WTC11 (cell line): Measurements from ENCODE around the gene PKD2L1. TPM values are rescaled to one million over a fixed set of nuclear protein-coding genes. Genes with fewer than 3 reads are reported as not detected.
A peak's percentile ranks its signal among the peaks of the same experiment; 100 is the strongest.

Source experiments
- ATAC-seq: fragments of 200-7000 bp; cut with Tn5 transposase; 2 replicates; pipeline ENCODE4 v1.10.0; 2021; ENCODE audit warnings: mild to moderate bottlenecking, moderate library complexity
- CTCF ChIA-PET: fragments of 300-600 bp; sonication (Branson Sonifier 250); formaldehyde crosslinking; loops from one replicate; lab custom pipeline; 2021; ENCODE audit warnings: antibody characterized with exemption; lab: Charles Lee
- POLR2A ChIA-PET: fragments of 350-600 bp; sonication (Branson Sonifier 250); formaldehyde crosslinking; loops from one replicate; lab custom pipeline; 2021; ENCODE audit warnings: antibody characterized with exemption; lab: Charles Lee
- DNase-seq: peaks from one replicate; pipeline ENCODE4 v3.0.0; 2021; ENCODE audit warnings: low spot score
- H3K27ac Mint-ChIP-seq: 2 replicates; pipeline ENCODE4 v1.8.0; 2021; ENCODE audit warnings: mixed read lengths
- H3K27me3 Mint-ChIP-seq: 2 replicates; pipeline ENCODE4 v1.8.0; 2021; ENCODE audit warnings: low read depth, mild to moderate bottlenecking, moderate library complexity, mixed read lengths
- H3K36me3 Mint-ChIP-seq: 2 replicates; pipeline ENCODE4 v1.8.0; 2021; ENCODE audit warnings: mixed read lengths
- H3K4me1 Mint-ChIP-seq: 2 replicates; pipeline ENCODE4 v1.8.0; 2022; ENCODE audit warnings: mixed read lengths
- H3K4me3 Mint-ChIP-seq: 2 replicates; pipeline ENCODE4 v1.8.0; 2021; ENCODE audit warnings: mild to moderate bottlenecking, moderate library complexity, mixed read lengths
- H3K9me3 Mint-ChIP-seq: 2 replicates; pipeline ENCODE4 v1.8.0; 2021; ENCODE audit warnings: mixed read lengths
- CDX4 ChIP-seq: fragments of 250-450 bp; sonication (Bioruptor Pico); IDR thresholded peaks from 2 replicates; pipeline ENCODE4 v1.9.0; 2021; ENCODE audit warnings: moderate library complexity, mild to moderate bottlenecking, inconsistent platforms, borderline replicate concordance
- E2F1 ChIP-seq: sonication (generic); formaldehyde crosslinking; IDR thresholded peaks from 2 replicates; pipeline ENCODE4 v1.8.0; 2022; ENCODE audit warnings: mild to moderate bottlenecking, missing genetic modification reagents
- FOXJ3 ChIP-seq: sonication (generic); formaldehyde crosslinking; IDR thresholded peaks from 2 replicates; pipeline ENCODE4 v1.9.0; 2021; ENCODE audit warnings: missing genetic modification reagents, mild to moderate bottlenecking, borderline replicate concordance
- GRHL2 ChIP-seq: fragments of 250-450 bp; sonication (Bioruptor Pico); IDR thresholded peaks from 2 replicates; pipeline ENCODE4 v1.8.0; 2022; ENCODE audit warnings: mild to moderate bottlenecking, moderate library complexity; ENCODE audit not compliant: insufficient replicate concordance, severe bottlenecking
- OVOL2 ChIP-seq: fragments of 250-450 bp; sonication (Bioruptor Pico); IDR thresholded peaks from 2 replicates; pipeline ENCODE4 v1.9.0; 2021; ENCODE audit warnings: mild to moderate bottlenecking, borderline replicate concordance
- PRRX2 ChIP-seq: fragments of 250-450 bp; sonication (Bioruptor Pico); IDR thresholded peaks from 2 replicates; pipeline ENCODE4 v1.8.0; 2021; ENCODE audit warnings: mild to moderate bottlenecking
- TP53 ChIP-seq: sonication (generic); formaldehyde crosslinking; IDR thresholded peaks from 2 replicates; pipeline ENCODE4 v1.8.1; 2023; ENCODE audit warnings: mild to moderate bottlenecking, missing genetic modification reagents
- ZNF396 ChIP-seq: fragments of 250-450 bp; sonication (Bioruptor Pico); IDR thresholded peaks from 2 replicates; pipeline ENCODE4 v1.8.0; 2021; ENCODE audit warnings: mild to moderate bottlenecking, moderate library complexity, borderline replicate concordance
- ZNF532 ChIP-seq: fragments of 250-450 bp; sonication (Bioruptor Pico); IDR thresholded peaks from 2 replicates; pipeline ENCODE4 v1.9.0; 2021; ENCODE audit warnings: mild to moderate bottlenecking, borderline replicate concordance
- total RNA-seq: library from RNA; stranded (reverse); gene quantifications from 3 replicates; pipeline ENCODE4 v1.2.3, GENCODE V29; 2021

PKD2L1 gene
- total RNA-seq, 1 experiment from 2014 or later: not detected

- Mint-ChIP-seq H3K4me3 (no peak overlapping the region), H3K9me3 (no peaks in the 10 kb centered on the region), H3K4me1 (peaks cover 47% of the 10 kb centered on the region), H3K27ac (no peak overlapping the region; the same call in none of the 2 replicates), H3K27me3 (no peaks in the 10 kb centered on the region), H3K36me3 (peaks cover 73% of the 10 kb centered on the region)
- ChIA-PET CTCF (interaction anchor here (1.3 kb wide), 1 partner anchor 11 kb away, joined by 4 read pairs; no protein-coding TSS in a partner anchor), POLR2A (interaction anchor here (1.5 kb wide), 1 partner anchor 13 kb away, joined by 5 read pairs; no protein-coding TSS in a partner anchor)
- TF ChIP-seq PRRX2 (CRISPR knock-in tag): no peak
- TF ChIP-seq GRHL2 (CRISPR knock-in tag): no peak
- no peak for TF ChIP-seq E2F1 (CRISPR knock-in tag)
- TF ChIP-seq ZNF532 (CRISPR knock-in tag): no peak
- DNase-seq: no peak
- ATAC-seq: no peak
These were observed 30.2 kb upstream of the PKD2L1 start for GRCh38 chr10:100360234-100360633.

- no peak overlapping the region for H3K4me3 Mint-ChIP-seq
- POLR2A ChIA-PET: interaction anchor here (1.5 kb wide), 1 partner anchor 14 kb away, joined by 5 read pairs; no protein-coding TSS in a partner anchor
- TF ChIP-seq TP53 (no peak), ZNF396 (CRISPR knock-in tag) (no peak)
- TF ChIP-seq, all 79 proteins: peak for 0
These were observed 29.6 kb upstream of the PKD2L1 start for GRCh38 chr10:100359529-100360150.

GRCh38 chr10:100359030-100359432 lies 29.0 kb upstream of the PKD2L1 start:
- H3K4me3 Mint-ChIP-seq: no peak overlapping the region
- ATAC-seq (peak; percentile 16; the same call in 1 of the 2 replicates), DNase-seq (no peak)
- H3K27ac Mint-ChIP-seq: peak overlapping the region; percentile 75
- no peaks in the 10 kb centered on the region for H3K9me3 Mint-ChIP-seq
- CTCF ChIA-PET: interaction anchor here (1.3 kb wide), 3 partner anchors 9 to 75 kb away, joined by 4 read pairs; no protein-coding TSS in a partner anchor
- no peaks in the 10 kb centered on the region for H3K27me3 Mint-ChIP-seq
- TF ChIP-seq FOXJ3: no peak
- TF ChIP-seq OVOL2 (CRISPR knock-in tag): no peak
- no peak for TF ChIP-seq CDX4 (CRISPR knock-in tag)
- H3K4me1 Mint-ChIP-seq: peaks cover 51% of the 10 kb centered on the region
- peaks cover 85% of the 10 kb centered on the region for H3K36me3 Mint-ChIP-seq
- POLR2A ChIA-PET: interaction anchor here (0.6 to 1.5 kb wide), 2 partner anchors 14 to 626 kb away, joined by 4 to 5 read pairs; no protein-coding TSS in a partner anchor

More at GRCh38 chr10:100359529-100360150, 29.6 kb upstream of the PKD2L1 start:
- Mint-ChIP-seq H3K9me3 (no peaks in the 10 kb centered on the region), H3K4me1 (peaks cover 48% of the 10 kb centered on the region), H3K36me3 (peaks cover 79% of the 10 kb centered on the region), H3K27me3 (no peaks in the 10 kb centered on the region), H3K27ac (peak overlapping the region; percentile 75)
- ATAC-seq (no peak), DNase-seq (no peak)
- CTCF ChIA-PET: interaction anchor here (1.3 kb wide), 2 partner anchors 10 to 74 kb away, joined by 4 read pairs; no protein-coding TSS in a partner anchor
